ENCODE results near the gene CAMK4. TPM values are rescaled to one million over a fixed set of nuclear protein-coding genes. Genes with fewer than 3 reads are reported as not detected.

Gene CAMK4
- total RNA-seq, 1 donor from 2014 or later, result 33.7 TPM

- TF ChIP-seq CTCF (IDR thresholded peaks at IDR 0.05; ENCODE audit: partially characterized antibody, unreplicated experiment), result no peak
- H3K27ac Mint-ChIP-seq (ENCODE audit: unreplicated experiment), result no peak overlapping the region
- no peaks in the 10 kb centered on the region for H3K9me3 Mint-ChIP-seq (ENCODE audit: unreplicated experiment)
- H3K4me3 Mint-ChIP-seq (ENCODE audit: unreplicated experiment), result no peak overlapping the region
- H3K27me3 Mint-ChIP-seq (ENCODE audit: unreplicated experiment), result peaks cover 2% of the 10 kb centered on the region
- H3K36me3 Mint-ChIP-seq (ENCODE audit: unreplicated experiment), result peaks cover 4% of the 10 kb centered on the region
- H3K4me1 Mint-ChIP-seq (ENCODE audit: low read depth, unreplicated experiment), result peaks cover 2% of the 10 kb centered on the region
- DNase-seq, result no peak
Observed at GRCh38 chr5:111360173-111360572, 136.0 kb downstream of the CAMK4 start.

- no peak for DNase-seq
- Mint-ChIP-seq H3K4me1 (ENCODE audit: low read depth, unreplicated experiment) (peaks cover 2% of the 10 kb centered on the region), H3K9me3 (ENCODE audit: unreplicated experiment) (no peaks in the 10 kb centered on the region), H3K4me3 (ENCODE audit: unreplicated experiment) (no peak overlapping the region), H3K27ac (ENCODE audit: unreplicated experiment) (no peak overlapping the region), H3K36me3 (ENCODE audit: unreplicated experiment) (no peaks in the 10 kb centered on the region), H3K27me3 (ENCODE audit: unreplicated experiment) (no peaks in the 10 kb centered on the region)
- no peak for TF ChIP-seq CTCF (IDR thresholded peaks at IDR 0.05; ENCODE audit: partially characterized antibody, unreplicated experiment)
Observed at GRCh38 chr5:111364992-111365391, 140.8 kb downstream of the CAMK4 start.

DNA sequence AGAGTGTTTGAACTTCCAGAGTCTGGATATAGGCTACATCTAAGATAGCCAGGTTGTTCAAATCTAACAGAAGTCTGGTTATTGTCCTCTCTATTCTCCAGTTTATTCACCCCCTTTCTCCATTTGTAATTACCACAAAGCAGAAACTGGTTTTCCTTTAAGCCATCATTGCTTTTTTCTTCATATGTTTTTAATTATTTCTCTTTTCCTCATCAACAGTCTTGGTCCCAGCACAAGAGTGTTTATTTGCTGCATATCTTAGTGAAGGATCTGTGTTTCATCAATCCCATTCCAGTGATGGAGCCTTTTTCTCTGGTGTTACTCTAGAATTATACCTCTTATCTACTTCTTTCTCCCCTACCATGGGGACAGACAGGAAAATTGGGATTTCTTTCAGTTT lies 142.2 kb downstream of the CAMK4 start:
- DNase-seq, result no peak
- TF ChIP-seq CTCF (IDR thresholded peaks at IDR 0.05; ENCODE audit: partially characterized antibody, unreplicated experiment), result no peak
- Mint-ChIP-seq H3K27ac (ENCODE audit: unreplicated experiment) (no peak overlapping the region), H3K9me3 (ENCODE audit: unreplicated experiment) (no peaks in the 10 kb centered on the region), H3K27me3 (ENCODE audit: unreplicated experiment) (no peaks in the 10 kb centered on the region), H3K36me3 (ENCODE audit: unreplicated experiment) (no peaks in the 10 kb centered on the region), H3K4me1 (ENCODE audit: low read depth, unreplicated experiment) (no peaks in the 10 kb centered on the region), H3K4me3 (ENCODE audit: unreplicated experiment) (no peak overlapping the region)

- Mint-ChIP-seq H3K9me3 (ENCODE audit: unreplicated experiment) (no peaks in the 10 kb centered on the region), H3K36me3 (ENCODE audit: unreplicated experiment) (no peaks in the 10 kb centered on the region), H3K4me3 (ENCODE audit: unreplicated experiment) (no peak overlapping the region), H3K4me1 (ENCODE audit: low read depth, unreplicated experiment) (no peaks in the 10 kb centered on the region), H3K27ac (ENCODE audit: unreplicated experiment) (no peak overlapping the region), H3K27me3 (ENCODE audit: unreplicated experiment) (no peaks in the 10 kb centered on the region)
- no peak for DNase-seq
- no peak for TF ChIP-seq CTCF (IDR thresholded peaks at IDR 0.05; ENCODE audit: partially characterized antibody, unreplicated experiment)
Observed at GRCh38 chr5:111367115-111367514, 142.9 kb downstream of the CAMK4 start.

GRCh38 chr5:111372799-111373198 lies 148.6 kb downstream of the CAMK4 start:
- Mint-ChIP-seq H3K4me3 (ENCODE audit: unreplicated experiment) (no peak overlapping the region), H3K9me3 (ENCODE audit: unreplicated experiment) (no peaks in the 10 kb centered on the region), H3K27me3 (ENCODE audit: unreplicated experiment) (no peaks in the 10 kb centered on the region), H3K4me1 (ENCODE audit: low read depth, unreplicated experiment) (no peaks in the 10 kb centered on the region), H3K27ac (ENCODE audit: unreplicated experiment) (no peak overlapping the region), H3K36me3 (ENCODE audit: unreplicated experiment) (no peaks in the 10 kb centered on the region)
- no peak for DNase-seq
- TF ChIP-seq CTCF (IDR thresholded peaks at IDR 0.05; ENCODE audit: partially characterized antibody, unreplicated experiment), result no peak

Data from glutamatergic neuron (in vitro differentiated cells).